Panc1 (cell line): ENCODE data around the gene PDLIM3. TPM values are rescaled to one million over a fixed set of nuclear protein-coding genes. Genes with fewer than 3 reads are reported as not detected.

ENCODE experiments used
- ATAC-seq: fragments of 200-7000 bp; cut with Tn5 transposase; 2 replicates; pipeline ENCODE4 v1.9.1; 2020; ENCODE audit warnings: mild to moderate bottlenecking, moderate library complexity
- BruUV-seq: library from RNA; stranded (reverse); fragments of 400-500 nt; replicated peaks from 2 replicates; lab custom pipeline; 2021; lab: Mats Ljungman, UMichigan
- CTCF ChIA-PET: fragments of 300-600 bp; sonication (Branson Sonifier 250); formaldehyde crosslinking; loops from one replicate; lab custom pipeline; 2022; ENCODE audit warnings: antibody characterized with exemption; lab: Charles Lee
- POLR2A ChIA-PET: fragments of 300-600 bp; sonication (Branson Sonifier 250); formaldehyde crosslinking; loops from one replicate; lab custom pipeline; 2022; ENCODE audit warnings: antibody characterized with exemption; lab: Charles Lee
- DNase-seq: peaks from one replicate; pipeline ENCODE4 v3.0.0-alpha.2; 2010; ENCODE audit warnings: low read depth, low spot score
- H3K27ac ChIP-seq: 2 replicates; pipeline ENCODE4 v1.5.1; 2011; ENCODE audit warnings: mild to moderate bottlenecking, low read length, inconsistent platforms
- H3K27me3 ChIP-seq: fragments of 200-500 bp; sonication (Bioruptor generic); 2 replicates; pipeline ENCODE4 v1.6.0; 2014; ENCODE audit warnings: low read length, inconsistent platforms; ENCODE audit not compliant: control insufficient read depth, insufficient read depth
- H3K36me3 ChIP-seq: fragments of 200-500 bp; sonication (Bioruptor generic); 2 replicates; pipeline ENCODE4 v1.5.1; 2014; ENCODE audit warnings: inconsistent platforms, mild to moderate bottlenecking, low read length, moderate library complexity; ENCODE audit not compliant: control insufficient read depth, insufficient read depth
- H3K4me1 ChIP-seq: 2 replicates; pipeline ENCODE4 v1.5.1; 2011; ENCODE audit warnings: inconsistent platforms, mild to moderate bottlenecking, low read length, moderate library complexity; ENCODE audit not compliant: control insufficient read depth, insufficient read depth
- H3K4me3 ChIP-seq, 2 experiments: 2 replicates each; pipeline ENCODE4 v1.5.1; 2011 to 2012; ENCODE audit warnings: low read depth in 2 of 2, low read length in 2 of 2, mild to moderate bottlenecking in 2 of 2, inconsistent platforms in 1 of 2, moderate library complexity in 1 of 2
- H3K9me3 ChIP-seq: fragments of 200-500 bp; sonication (Bioruptor generic); 2 replicates; pipeline ENCODE4 v1.5.1; 2014; ENCODE audit warnings: low read depth, mild to moderate bottlenecking, inconsistent platforms, low read length, moderate library complexity; ENCODE audit not compliant: control insufficient read depth, insufficient read depth
- CTCF ChIP-seq: fragments of 450-650 bp; IDR thresholded peaks from 2 replicates; pipeline ENCODE4 v1.5.1; 2017; ENCODE audit warnings: mild to moderate bottlenecking
- POLR2AphosphoS5 ChIP-seq: IDR thresholded peaks from 2 replicates; pipeline ENCODE4 v1.6.1; 2012; ENCODE audit warnings: mild to moderate bottlenecking, low read depth, low read length, moderate library complexity
- REST ChIP-seq, 2 experiments: IDR thresholded peaks; 2 replicates each; pipeline ENCODE4 v1.6.1; 2011 to 2012; ENCODE audit warnings: low read depth in 2 of 2, control low read depth in 1 of 2, low read length in 1 of 2, mild to moderate bottlenecking in 1 of 2, moderate library complexity in 1 of 2; ENCODE audit not compliant: insufficient read depth in 1 of 2
- SIN3A ChIP-seq: IDR thresholded peaks from 2 replicates; pipeline ENCODE4 v1.6.1; 2012; ENCODE audit warnings: low read depth, mild to moderate bottlenecking, low read length, moderate library complexity, borderline replicate concordance; ENCODE audit not compliant: insufficient read depth
- TCF7L2 ChIP-seq: IDR thresholded peaks from 2 replicates; pipeline ENCODE4 v1.6.1; 2011; ENCODE audit warnings: mild to moderate bottlenecking, low read depth, low read length, inconsistent platforms
- in situ Hi-C: cut with HindIII; loops from 2 replicates; pipeline ENCODE4 v1.10.0; 2016; ENCODE audit warnings: low sequenced_read_pairs, low pct_unique_long_range_greater_than_20kb
- intact Hi-C: fragments of 100-400 bp; cut with micrococcal nuclease; formaldehyde crosslinking; loops from one replicate; pipeline ENCODE4 v1.10.0; 2022; ENCODE audit not compliant: unreplicated experiment
- total RNA-seq: library from RNA; stranded (reverse); gene quantifications from one replicate; pipeline ENCODE4 v1.2.1, GENCODE V29; 2021; ENCODE audit not compliant: unreplicated experiment

PDLIM3 gene
- total RNA-seq, 1 experiment from 2014 or later, result 0.10 TPM

DNA sequence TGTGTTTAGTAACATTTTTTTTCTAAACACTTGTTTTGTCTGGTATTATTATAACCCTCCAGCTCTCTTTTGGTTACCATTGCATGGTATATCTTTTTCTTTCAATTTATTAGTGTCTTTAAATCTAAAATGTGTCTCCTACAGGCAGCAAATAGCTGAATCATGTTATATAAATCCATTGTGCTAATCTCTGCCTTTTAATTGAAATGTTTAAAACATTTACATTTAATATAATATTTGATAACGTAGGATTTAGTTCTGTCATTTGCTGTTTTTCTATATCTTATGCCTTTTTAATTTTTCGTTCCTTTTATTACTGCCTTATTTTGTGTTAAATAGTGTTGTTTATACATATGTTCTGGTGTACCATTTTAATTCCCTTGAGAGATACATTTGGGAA lies 46.7 kb downstream of the PDLIM3 start:
- H3K4me3 ChIP-seq, result no peak overlapping the region
- no TSS peak for BruUV-seq
- H3K27me3 ChIP-seq, result no peaks in the 10 kb centered on the region
- DNase-seq (no peak), ATAC-seq (no peak)
- no peak for TF ChIP-seq TCF7L2
- no peak for TF ChIP-seq CTCF
- TF ChIP-seq POLR2AphosphoS5, result no peak
- TF ChIP-seq SIN3A, result no peak
- TF ChIP-seq REST (IDR thresholded peaks at IDR 0.05; ENCODE audit: insufficient read depth in 1 of 2, low read depth in 2 of 2, low read length in 1 of 2), result no peak
- H3K9me3 ChIP-seq, result no peaks in the 10 kb centered on the region
- H3K4me1 ChIP-seq, result no peaks in the 10 kb centered on the region
- CTCF ChIA-PET, result no interaction called here
- in situ Hi-C loops (no loop called here), intact Hi-C loops (no loop called here)
- no peaks in the 10 kb centered on the region for H3K36me3 ChIP-seq
- no peak overlapping the region for H3K27ac ChIP-seq
- POLR2A ChIA-PET, result no interaction called here

DNA sequence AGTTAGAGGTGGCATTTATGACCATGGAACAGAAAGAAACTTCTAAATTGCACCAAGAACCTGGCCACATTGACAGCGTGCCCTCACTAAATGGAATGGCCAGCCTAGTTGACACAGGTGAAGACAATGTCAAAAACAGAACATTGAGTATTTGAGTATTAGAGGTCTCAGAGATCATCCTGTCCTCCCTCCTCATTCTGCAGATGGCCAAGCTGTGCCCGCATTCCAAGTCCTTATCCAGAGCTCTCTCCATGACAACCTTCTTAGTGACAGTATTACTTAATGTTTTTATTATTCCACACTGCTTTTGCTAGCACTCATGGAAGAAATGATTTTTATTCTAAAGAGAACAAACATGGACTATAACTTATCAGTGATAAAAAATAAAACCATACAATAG lies 53.9 kb downstream of the PDLIM3 start:
- intact Hi-C loops, result no loop called here
- no TSS peak for BruUV-seq
- ATAC-seq (no peak), DNase-seq (no peak)
- no peaks in the 10 kb centered on the region for H3K9me3 ChIP-seq
- TF ChIP-seq REST (IDR thresholded peaks at IDR 0.05; ENCODE audit: insufficient read depth in 1 of 2, low read depth in 2 of 2, low read length in 1 of 2) (no peak), CTCF (no peak), SIN3A (no peak), TCF7L2 (no peak), POLR2AphosphoS5 (no peak)
- H3K27ac ChIP-seq, result no peak overlapping the region
- 0 out of 2 replicates have a peak, but pooled peaks cover 2% of the 10 kb centered on the region for H3K27me3 ChIP-seq
- in situ Hi-C loops, result no loop called here
- ChIA-PET POLR2A (no interaction called here), CTCF (no interaction called here)
- no peaks in the 10 kb centered on the region for H3K36me3 ChIP-seq
- H3K4me3 ChIP-seq, result no peak overlapping the region
- H3K4me1 ChIP-seq, result no peaks in the 10 kb centered on the region
